PC-3 (cell line): ENCODE results near the gene HIBADH.

ENCODE experiments used
- EZH2 ChIP-seq: fragments of 300-600 bp; sonication (generic); IDR thresholded peaks from one replicate; pipeline ENCODE4 v1.6.1; 2017; ENCODE audit warnings: antibody characterized with exemption, mild to moderate bottlenecking, low read length; ENCODE audit not compliant: unreplicated experiment
- EZH2phosphoT487 ChIP-seq: fragments of 300-600 bp; sonication (generic); IDR thresholded peaks from 2 replicates; pipeline ENCODE4 v1.6.1; 2018; ENCODE audit warnings: mild to moderate bottlenecking, antibody characterized with exemption, low read length, borderline replicate concordance
- TF ChIP-seq, protein P1 (sequence below): fragments of 300-600 bp; sonication (generic); conservative IDR thresholded peaks from 2 replicates; pipeline ENCODE4 v1.5.1; 2017; ENCODE audit warnings: antibody characterized with exemption, low read depth, mild to moderate bottlenecking, low read length

DNA sequence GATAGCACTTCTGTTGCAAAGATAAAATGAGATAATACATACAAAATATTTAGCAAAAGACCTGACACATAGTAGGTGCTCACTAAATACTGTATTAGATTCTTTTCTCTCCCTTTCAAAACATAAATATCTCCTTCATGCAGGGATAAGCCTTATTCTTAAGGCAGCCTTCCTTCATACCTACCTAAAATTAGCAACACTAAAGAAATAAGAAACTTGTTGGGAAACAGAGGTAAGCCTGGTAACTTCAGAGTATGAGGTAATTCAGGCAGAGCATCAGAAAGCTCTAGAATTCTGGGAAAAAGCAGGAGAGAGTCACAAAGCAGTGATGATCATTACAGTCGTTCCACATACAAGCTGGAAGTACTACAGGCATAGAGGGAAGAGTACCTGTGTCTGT, 15.2 kb downstream of the HIBADH start:
- TF ChIP-seq, protein P1, sequence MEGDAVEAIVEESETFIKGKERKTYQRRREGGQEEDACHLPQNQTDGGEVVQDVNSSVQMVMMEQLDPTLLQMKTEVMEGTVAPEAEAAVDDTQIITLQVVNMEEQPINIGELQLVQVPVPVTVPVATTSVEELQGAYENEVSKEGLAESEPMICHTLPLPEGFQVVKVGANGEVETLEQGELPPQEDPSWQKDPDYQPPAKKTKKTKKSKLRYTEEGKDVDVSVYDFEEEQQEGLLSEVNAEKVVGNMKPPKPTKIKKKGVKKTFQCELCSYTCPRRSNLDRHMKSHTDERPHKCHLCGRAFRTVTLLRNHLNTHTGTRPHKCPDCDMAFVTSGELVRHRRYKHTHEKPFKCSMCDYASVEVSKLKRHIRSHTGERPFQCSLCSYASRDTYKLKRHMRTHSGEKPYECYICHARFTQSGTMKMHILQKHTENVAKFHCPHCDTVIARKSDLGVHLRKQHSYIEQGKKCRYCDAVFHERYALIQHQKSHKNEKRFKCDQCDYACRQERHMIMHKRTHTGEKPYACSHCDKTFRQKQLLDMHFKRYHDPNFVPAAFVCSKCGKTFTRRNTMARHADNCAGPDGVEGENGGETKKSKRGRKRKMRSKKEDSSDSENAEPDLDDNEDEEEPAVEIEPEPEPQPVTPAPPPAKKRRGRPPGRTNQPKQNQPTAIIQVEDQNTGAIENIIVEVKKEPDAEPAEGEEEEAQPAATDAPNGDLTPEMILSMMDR, result no peak
- no peak for TF ChIP-seq EZH2phosphoT487
- no peak for TF ChIP-seq EZH2
